Measurements from ENCODE around the gene PCBP3.

The PCBP3 gene

DNA sequence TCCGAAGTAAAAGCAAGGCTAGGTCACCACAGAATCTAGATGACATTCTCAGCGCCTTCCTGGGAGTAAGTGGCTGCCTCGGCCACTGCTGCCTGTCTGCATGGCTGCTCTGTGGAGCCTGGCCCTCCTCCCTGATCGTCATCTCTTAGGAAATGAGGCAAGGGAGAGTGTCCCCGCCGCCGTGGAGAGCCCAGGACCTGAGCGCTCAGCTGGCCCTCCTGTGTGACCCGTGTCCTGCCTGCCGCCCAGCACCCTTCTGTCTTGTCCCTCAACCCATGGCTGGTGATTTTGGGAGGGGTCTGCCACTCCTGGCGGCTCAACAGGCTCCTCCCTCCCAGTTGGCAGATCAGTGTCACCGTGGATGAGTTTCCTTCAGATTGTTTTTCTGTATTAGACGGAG lies 181.7 kb downstream of the PCBP3 start:
- DNase-seq (ENCODE audit: low spot score) = no peak

DNA sequence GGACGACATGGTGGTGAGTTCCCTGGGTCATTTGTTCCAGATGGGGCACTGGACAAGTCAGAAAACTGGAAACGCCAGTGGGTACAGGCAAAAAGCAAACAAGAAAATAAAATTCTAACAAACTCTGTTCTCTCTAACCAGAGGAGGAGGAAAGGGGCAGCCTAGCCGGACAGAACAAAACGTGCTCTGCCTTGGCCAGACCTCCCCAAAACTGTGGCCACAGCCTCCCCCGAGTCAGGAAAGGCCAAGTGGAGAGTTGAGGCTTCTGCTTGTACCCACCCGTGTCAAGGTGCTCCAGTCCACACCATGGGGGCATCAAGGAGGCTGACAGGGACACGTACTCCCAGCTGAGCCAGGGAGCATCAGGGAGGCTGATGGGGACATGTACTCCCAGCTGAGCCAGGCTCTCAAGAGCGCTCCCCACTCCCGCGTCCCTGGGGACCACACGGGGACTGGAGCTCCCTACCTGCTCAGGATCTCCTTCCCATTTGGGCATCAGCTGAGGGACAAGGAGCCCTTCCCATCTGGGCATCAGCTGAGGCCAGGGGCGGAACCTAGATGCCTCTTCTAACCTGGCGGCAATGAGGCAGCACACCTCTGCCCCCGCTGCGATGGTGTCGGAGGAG lies 183.3 kb downstream of the PCBP3 start:
- TF ChIP-seq, protein P1, sequence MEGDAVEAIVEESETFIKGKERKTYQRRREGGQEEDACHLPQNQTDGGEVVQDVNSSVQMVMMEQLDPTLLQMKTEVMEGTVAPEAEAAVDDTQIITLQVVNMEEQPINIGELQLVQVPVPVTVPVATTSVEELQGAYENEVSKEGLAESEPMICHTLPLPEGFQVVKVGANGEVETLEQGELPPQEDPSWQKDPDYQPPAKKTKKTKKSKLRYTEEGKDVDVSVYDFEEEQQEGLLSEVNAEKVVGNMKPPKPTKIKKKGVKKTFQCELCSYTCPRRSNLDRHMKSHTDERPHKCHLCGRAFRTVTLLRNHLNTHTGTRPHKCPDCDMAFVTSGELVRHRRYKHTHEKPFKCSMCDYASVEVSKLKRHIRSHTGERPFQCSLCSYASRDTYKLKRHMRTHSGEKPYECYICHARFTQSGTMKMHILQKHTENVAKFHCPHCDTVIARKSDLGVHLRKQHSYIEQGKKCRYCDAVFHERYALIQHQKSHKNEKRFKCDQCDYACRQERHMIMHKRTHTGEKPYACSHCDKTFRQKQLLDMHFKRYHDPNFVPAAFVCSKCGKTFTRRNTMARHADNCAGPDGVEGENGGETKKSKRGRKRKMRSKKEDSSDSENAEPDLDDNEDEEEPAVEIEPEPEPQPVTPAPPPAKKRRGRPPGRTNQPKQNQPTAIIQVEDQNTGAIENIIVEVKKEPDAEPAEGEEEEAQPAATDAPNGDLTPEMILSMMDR (IDR thresholded peaks at IDR 0.05; ENCODE audit: extremely low read depth, missing control alignments) = no peak
- no peak for DNase-seq (ENCODE audit: low spot score)

More for the DNA sequence above, 181.7 kb downstream of the PCBP3 start:
- TF ChIP-seq, protein P1 (IDR thresholded peaks at IDR 0.05; ENCODE audit: extremely low read depth, missing control alignments) = no peak

DNA sequence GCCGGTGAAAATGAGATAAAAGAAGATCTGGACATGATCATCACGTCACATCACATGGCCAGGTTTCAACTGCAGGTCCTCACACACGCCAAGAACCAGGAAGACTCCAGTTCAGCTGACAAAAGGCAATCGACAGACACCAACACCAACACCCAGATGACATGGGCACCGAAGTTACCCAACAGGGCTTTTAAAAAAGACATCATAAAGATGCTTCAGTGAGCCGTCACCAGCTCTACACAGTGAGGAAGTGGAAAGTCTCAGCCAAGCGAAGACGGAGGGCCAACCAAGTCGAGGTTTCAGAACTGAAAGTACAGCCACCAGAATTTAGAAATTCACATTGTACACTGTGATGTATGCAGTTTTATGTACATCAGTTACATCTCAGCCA lies 183.8 kb downstream of the PCBP3 start:
- DNase-seq (ENCODE audit: low spot score) = peak; percentile 52

DNA sequence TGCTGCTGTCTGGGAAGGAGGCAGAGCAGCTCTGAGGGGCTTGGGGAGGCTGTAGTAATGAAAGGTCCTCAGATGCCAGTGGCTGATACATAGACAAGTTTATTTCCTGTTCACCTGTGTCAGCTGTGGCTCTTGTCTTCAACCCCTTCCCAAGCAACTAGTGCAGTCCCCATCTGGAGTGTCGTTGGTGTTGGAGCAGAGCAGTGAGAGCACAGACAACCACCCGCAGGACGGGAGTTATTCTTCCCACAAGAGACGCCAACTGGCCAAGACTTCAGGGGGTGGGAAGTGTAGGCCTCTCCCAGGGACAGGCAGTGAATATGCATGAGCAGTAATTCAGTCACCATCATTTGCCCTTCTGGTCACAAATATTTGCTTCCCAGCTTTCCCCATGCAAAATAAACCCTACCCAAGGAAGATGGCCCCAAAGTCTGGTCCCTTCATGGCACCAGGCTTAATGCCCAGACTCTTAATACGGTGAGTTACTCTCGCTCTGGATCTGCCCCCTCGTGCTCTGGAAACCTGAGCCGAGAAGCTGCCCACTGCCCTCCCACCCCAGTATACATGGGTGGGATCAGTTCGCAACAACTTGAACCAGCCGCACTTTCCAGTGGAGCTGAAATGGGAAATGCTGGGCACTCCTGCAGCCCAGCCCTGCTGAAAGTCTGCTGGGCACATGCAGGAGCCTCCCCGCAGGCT lies 184.5 kb downstream of the PCBP3 start:
- no peak for DNase-seq (ENCODE audit: low spot score)
- TF ChIP-seq, protein P1 (IDR thresholded peaks at IDR 0.05; ENCODE audit: extremely low read depth, missing control alignments) = no peak

More for the DNA sequence above, 183.8 kb downstream of the PCBP3 start:
- TF ChIP-seq, protein P1 (IDR thresholded peaks at IDR 0.05; ENCODE audit: extremely low read depth, missing control alignments) = no peak

DNA sequence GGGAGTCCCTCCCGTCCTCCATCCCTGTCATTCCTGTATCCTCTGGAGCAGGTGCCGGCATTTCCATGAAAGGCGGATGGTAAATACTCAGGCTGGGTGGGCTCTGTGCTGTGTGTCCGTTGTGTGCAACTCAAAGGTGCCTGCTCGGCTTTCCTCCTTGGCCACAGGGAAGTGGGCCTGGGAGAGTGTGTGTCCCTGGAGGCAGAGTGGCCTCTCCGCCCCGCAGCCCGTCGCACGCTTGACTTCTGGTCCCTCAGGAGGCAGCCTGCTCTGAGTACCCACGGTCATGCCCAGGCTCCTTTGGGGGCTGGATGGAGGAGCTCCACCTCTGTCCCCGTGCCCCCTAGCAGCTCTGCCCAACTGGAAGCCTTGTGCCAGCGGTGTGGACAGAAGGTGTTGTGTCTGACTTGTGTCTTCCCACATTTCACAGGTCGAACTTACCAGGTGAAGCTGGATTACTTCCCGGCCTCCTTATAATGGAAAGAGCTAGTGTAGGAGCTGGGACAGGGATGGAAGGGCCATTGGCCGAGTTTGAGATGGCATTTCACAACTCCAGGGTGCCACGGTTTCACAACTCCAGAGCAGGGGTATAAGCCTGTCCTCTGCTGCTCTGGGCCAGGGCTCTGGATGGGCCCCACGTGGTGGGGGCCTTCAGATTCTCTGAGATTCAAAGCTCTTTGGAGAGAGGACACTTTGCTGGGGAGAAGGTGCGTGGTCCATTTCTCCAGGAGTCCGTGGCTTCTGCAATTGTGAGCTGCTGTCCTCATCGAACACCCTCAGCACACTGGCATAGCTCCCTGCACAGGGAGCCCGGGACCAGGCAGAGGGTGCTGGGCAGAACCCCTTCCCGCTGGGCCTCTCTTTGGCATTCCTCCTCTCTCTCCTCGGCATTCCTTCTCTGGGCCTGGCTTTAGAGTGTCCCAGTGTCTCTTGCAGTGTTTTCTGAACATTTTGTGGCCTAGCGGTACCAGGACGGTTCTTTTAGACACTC lies 185.3 kb downstream of the PCBP3 start:
- no peak for DNase-seq (ENCODE audit: low spot score)

DNA sequence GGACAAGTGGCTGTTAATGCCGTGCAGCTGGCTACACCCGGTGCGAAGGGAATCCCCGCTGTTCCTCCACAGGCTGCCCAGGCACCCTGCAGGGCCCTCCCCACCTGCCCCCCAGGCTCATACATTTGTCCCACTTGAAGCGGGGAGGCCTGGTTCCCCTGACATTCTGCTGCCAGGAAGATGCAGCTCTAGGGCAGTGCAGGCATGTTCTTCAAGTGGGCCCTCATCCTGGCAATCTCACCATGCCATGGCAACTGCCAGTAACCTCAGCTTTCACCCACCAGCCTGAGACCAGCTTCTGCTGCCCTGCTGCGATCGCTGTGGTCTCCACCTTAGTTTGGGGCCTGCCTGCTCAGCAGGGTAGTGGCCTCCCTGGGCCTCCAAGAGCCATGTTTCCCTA lies 186.1 kb downstream of the PCBP3 start:
- no peak for DNase-seq (ENCODE audit: low spot score)
- TF ChIP-seq, protein P1 (IDR thresholded peaks at IDR 0.05; ENCODE audit: extremely low read depth, missing control alignments) = no peak

More for the DNA sequence above, 185.3 kb downstream of the PCBP3 start:
- TF ChIP-seq, protein P1 (IDR thresholded peaks at IDR 0.05; ENCODE audit: extremely low read depth, missing control alignments) = no peak
